ENCODE results near the gene HLA-DRB5. TPM values are rescaled to one million over a fixed set of nuclear protein-coding genes. Genes with fewer than 3 reads are reported as not detected.

The HLA-DRB5 gene
- polyA plus RNA-seq = not detected in 2 replicates

DNA sequence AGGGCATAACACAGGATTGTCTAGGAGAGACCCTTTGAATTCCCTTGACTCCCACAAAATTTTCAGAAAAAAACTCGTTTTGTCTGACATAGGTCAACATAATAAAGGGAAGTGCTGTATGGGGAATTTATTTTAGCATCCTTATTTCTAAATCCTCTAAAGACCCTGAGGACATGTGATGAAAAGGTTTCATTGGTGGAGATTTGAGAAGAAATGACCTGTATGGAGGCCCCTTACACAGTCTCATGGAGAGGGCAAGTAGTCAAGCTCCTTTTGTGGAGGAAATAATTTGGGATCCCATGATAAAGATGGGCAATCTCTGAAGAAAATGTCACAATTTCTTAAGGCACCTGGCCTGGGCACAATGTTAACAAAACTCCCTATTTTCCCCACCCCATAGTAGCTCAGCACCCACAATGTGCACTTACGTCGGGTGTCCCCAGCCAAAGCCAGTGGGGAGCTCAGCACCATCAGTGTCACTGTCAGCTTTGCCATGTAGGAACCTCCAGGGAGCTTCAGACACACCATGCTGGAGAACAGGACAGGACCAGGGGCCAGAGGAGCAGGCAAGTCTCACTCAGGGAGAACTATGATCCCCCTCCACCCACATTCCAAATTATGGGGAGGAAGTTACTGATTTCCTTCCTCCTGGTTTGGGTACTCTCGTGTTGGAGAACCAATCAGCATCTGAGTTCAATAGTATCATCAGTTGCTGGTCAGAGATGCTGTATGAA lies at the start of gene HLA-DRB5:
Gene HLA-DRB5 (minus strand): TSS at position 591 of the 734 bp plus-strand sequence. CDS start 63 bp downstream, at position 528.

Other genes with a start within 250 kb of the HLA-DRB5 start
- gene TSBP1, start 158.4 kb downstream of the HLA-DRB5 start, polyA plus RNA-seq = not detected in 2 replicates
- not detected in 2 replicates for gene BTNL2, start 123.1 kb downstream of the HLA-DRB5 start, polyA plus RNA-seq
- gene HLA-DRA, start 90.4 kb downstream of the HLA-DRB5 start, polyA plus RNA-seq = 1.1 TPM in 1 of 2 replicates, not detected in the other
- gene HLA-DRB1, start 59.6 kb upstream of the HLA-DRB5 start, polyA plus RNA-seq = not detected in 2 replicates
- gene HLA-DQA1, start 107.1 kb upstream of the HLA-DRB5 start, polyA plus RNA-seq = not detected in 2 replicates
- 1.0 TPM in 1 of 2 replicates, not detected in the other for gene HLA-DQB1, start 136.4 kb upstream of the HLA-DRB5 start, polyA plus RNA-seq
- gene HLA-DQA2, start 211.1 kb upstream of the HLA-DRB5 start, polyA plus RNA-seq = not detected in 2 replicates
- gene HLA-DQB2, start 233.2 kb upstream of the HLA-DRB5 start, polyA plus RNA-seq = not detected in 2 replicates